ENCODE measurements around the gene KRT32. TPM values are rescaled to one million over a fixed set of nuclear protein-coding genes. Genes with fewer than 3 reads are reported as not detected.
A peak's percentile ranks its signal among the peaks of the same experiment; 100 is the strongest.

The KRT32 gene
- total RNA-seq, 1 donor from 2014 or later: not detected

DNA sequence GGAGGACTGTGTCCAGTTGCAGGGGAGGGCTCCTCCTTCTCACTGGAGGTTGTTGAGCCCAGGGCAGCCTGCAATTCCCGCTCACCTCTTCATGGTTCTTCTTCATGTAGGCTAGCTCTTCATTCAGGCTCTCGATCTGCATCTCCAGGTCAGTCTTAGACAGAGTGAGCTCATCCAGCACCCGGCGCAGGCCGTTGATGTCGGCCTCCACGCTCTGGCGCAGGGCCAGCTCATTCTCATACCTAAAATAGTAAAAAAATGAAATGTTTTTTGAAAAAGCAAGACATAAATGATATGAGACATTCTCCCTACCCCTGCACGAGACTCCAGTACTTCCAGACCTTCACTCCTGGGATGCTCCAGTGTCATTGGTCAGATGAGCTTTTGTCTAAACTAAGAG, 36.0 kb upstream of the KRT32 start:
- H3K79me2 ChIP-seq (ENCODE audit: low read depth): no peaks in the 10 kb centered on the region
- H3K27ac ChIP-seq: no peak overlapping the region
- H3K27me3 ChIP-seq: no peaks in the 10 kb centered on the region
- H3K9ac ChIP-seq: no peak overlapping the region
- Mint-ChIP-seq H3K27me3 (ENCODE audit: insufficient read depth, low read depth) (peaks cover 9% of the 10 kb centered on the region), H3K36me3 (no peaks in the 10 kb centered on the region), H3K4me1 (peaks cover 11% of the 10 kb centered on the region), H3K9me3 (no peaks in the 10 kb centered on the region), H3K27ac (no peak overlapping the region), H3K4me3 (no peak overlapping the region)
- H3F3A ChIP-seq (ENCODE audit: low read depth): no peaks in the 10 kb centered on the region
- peaks cover 8% of the 10 kb centered on the region for H3K4me1 ChIP-seq
- no peaks in the 10 kb centered on the region for H3K9me3 ChIP-seq (ENCODE audit: low read depth)
- no peak overlapping the region for H3K4me2 ChIP-seq
- no peak overlapping the region for H3K4me3 ChIP-seq
- no peak for DNase-seq (ENCODE audit: low spot score)
- H4K20me1 ChIP-seq (ENCODE audit: low read depth): no peaks in the 10 kb centered on the region
- TF ChIP-seq, protein P1, sequence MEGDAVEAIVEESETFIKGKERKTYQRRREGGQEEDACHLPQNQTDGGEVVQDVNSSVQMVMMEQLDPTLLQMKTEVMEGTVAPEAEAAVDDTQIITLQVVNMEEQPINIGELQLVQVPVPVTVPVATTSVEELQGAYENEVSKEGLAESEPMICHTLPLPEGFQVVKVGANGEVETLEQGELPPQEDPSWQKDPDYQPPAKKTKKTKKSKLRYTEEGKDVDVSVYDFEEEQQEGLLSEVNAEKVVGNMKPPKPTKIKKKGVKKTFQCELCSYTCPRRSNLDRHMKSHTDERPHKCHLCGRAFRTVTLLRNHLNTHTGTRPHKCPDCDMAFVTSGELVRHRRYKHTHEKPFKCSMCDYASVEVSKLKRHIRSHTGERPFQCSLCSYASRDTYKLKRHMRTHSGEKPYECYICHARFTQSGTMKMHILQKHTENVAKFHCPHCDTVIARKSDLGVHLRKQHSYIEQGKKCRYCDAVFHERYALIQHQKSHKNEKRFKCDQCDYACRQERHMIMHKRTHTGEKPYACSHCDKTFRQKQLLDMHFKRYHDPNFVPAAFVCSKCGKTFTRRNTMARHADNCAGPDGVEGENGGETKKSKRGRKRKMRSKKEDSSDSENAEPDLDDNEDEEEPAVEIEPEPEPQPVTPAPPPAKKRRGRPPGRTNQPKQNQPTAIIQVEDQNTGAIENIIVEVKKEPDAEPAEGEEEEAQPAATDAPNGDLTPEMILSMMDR (IDR thresholded peaks at IDR 0.05): no peak
- TF ChIP-seq EZH2 (IDR thresholded peaks at IDR 0.05) (no peak), EZH2phosphoT487 (IDR thresholded peaks at IDR 0.05) (no peak)
- no peak overlapping the region for H2AFZ ChIP-seq (replicated peaks)
- H3K36me3 ChIP-seq: no peaks in the 10 kb centered on the region

DNA sequence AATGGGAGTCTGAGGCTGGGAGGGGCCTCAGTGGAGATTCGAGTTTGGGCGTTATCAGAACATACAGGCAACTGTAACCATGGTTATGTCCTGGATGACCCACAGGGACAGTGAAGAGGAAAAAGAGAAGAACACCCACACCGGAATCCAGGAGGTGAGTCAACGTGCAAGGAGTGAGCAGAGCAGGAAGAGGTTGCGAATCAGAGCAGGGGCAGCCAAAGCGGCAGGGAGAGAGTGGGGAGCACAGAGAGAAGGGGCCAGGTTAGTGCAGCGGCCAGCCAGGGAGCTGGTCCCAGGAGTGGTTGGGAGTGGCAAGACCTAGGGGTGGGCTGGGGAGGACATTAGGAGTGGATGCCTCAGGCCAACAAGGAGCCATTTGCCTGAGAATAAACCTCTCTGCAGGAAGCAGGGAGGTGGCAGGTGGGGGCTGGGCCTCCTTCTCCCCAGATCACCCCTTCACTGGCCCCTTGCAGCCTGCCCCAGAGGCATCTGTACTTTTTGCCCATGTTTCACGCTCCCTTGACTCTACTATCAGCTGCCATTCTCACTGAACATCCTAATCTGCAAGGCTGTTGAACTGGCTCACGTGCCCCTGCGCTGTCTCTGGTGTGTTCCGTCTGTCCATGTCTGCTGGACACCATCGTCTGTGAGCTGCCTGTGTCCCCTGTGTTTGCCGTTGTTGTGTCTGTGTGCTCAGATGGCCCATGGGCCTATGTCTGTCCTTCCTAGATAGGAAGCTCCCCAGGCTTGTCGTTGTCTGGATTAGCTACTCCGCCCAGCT, 33.1 kb upstream of the KRT32 start:
- H3K4me3 ChIP-seq: no peak overlapping the region
- H3K4me2 ChIP-seq: no peak overlapping the region
- no peaks in the 10 kb centered on the region for H3K36me3 Mint-ChIP-seq
- no peaks in the 10 kb centered on the region for H3K36me3 ChIP-seq
- H3K79me2 ChIP-seq (ENCODE audit: low read depth): no peaks in the 10 kb centered on the region
- no peaks in the 10 kb centered on the region for H3F3A ChIP-seq (ENCODE audit: low read depth)
- H3K4me3 Mint-ChIP-seq: no peak overlapping the region
- no peaks in the 10 kb centered on the region for H3K9me3 ChIP-seq (ENCODE audit: low read depth)
- H3K4me1 Mint-ChIP-seq: peaks cover 8% of the 10 kb centered on the region
- H4K20me1 ChIP-seq (ENCODE audit: low read depth): no peaks in the 10 kb centered on the region
- DNase-seq (ENCODE audit: low spot score): no peak
- H3K27me3 ChIP-seq: no peaks in the 10 kb centered on the region
- TF ChIP-seq EZH2 (IDR thresholded peaks at IDR 0.05) (no peak), EZH2phosphoT487 (IDR thresholded peaks at IDR 0.05) (no peak)
- TF ChIP-seq, protein P1 (IDR thresholded peaks at IDR 0.05): no peak
- no peak overlapping the region for H2AFZ ChIP-seq (replicated peaks)
- peak overlapping the region; percentile 8 for H3K27ac Mint-ChIP-seq
- no peak overlapping the region for H3K27ac ChIP-seq
- H3K9me3 Mint-ChIP-seq: no peaks in the 10 kb centered on the region
- peaks cover 8% of the 10 kb centered on the region for H3K4me1 ChIP-seq
- peaks cover 8% of the 10 kb centered on the region for H3K27me3 Mint-ChIP-seq (ENCODE audit: insufficient read depth, low read depth)
- H3K9ac ChIP-seq: no peak overlapping the region

DNA sequence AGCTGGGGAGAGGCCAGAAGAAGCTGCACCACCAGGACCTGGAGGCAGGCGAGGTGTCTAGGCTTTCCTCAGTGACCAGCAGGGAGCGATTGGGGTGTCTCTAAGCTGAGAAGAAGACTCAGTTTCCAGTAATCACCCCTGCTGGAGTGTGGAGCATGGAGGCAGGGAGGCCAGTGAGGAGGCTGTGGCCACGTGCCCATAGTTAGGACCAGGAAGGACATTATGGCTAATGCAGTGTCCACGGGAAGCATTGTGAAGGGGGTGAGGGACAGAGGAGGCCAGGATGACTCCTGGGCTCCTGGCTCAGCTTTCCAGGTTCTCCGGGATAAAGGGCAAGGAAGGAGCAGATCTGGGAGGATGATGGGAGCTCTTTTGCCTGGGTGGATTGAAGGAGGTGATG, 32.5 kb upstream of the KRT32 start:
- no peak for DNase-seq (ENCODE audit: low spot score)
- Histone ChIP-seq H3K9me3 (ENCODE audit: low read depth) (no peaks in the 10 kb centered on the region), H4K20me1 (ENCODE audit: low read depth) (no peaks in the 10 kb centered on the region), H3K4me1 (peaks cover 8% of the 10 kb centered on the region), H3K4me2 (no peak overlapping the region), H2AFZ (replicated peaks) (no peak overlapping the region), H3K27me3 (no peaks in the 10 kb centered on the region), H3K27ac (no peak overlapping the region), H3K79me2 (ENCODE audit: low read depth) (no peaks in the 10 kb centered on the region), H3K9ac (no peak overlapping the region), H3K4me3 (no peak overlapping the region), H3F3A (ENCODE audit: low read depth) (no peaks in the 10 kb centered on the region), H3K36me3 (no peaks in the 10 kb centered on the region)
- Mint-ChIP-seq H3K4me3 (no peak overlapping the region), H3K4me1 (peaks cover 8% of the 10 kb centered on the region), H3K27me3 (ENCODE audit: insufficient read depth, low read depth) (peaks cover 8% of the 10 kb centered on the region), H3K27ac (no peak overlapping the region), H3K9me3 (no peaks in the 10 kb centered on the region), H3K36me3 (no peaks in the 10 kb centered on the region)
- TF ChIP-seq EZH2phosphoT487 (IDR thresholded peaks at IDR 0.05) (no peak), EZH2 (IDR thresholded peaks at IDR 0.05) (no peak)
- TF ChIP-seq, protein P1 (IDR thresholded peaks at IDR 0.05): no peak
